HCT116 (cell line): ENCODE data around the gene IL19.
"Not testable (repeated sequence)": the region's sequence is repeated elsewhere in the genome, so short reads cannot be mapped to it uniquely, and the experiment has no call there.

ENCODE experiments used
- CTCF ChIP-seq, 3 experiments: fragments of 200-600 bp in 1 of 3; sonication (generic) in 1 of 3; IDR thresholded peaks in 2 of 3; conservative IDR thresholded peaks in 1 of 3; 2 replicates each; pipeline ENCODE4 v1.5.1; 2012 to 2017; ENCODE audit warnings: low read depth in 2 of 3, low read length in 2 of 3, antibody characterized with exemption in 1 of 3, borderline replicate concordance in 1 of 3, control low read depth in 1 of 3, mild to moderate bottlenecking in 1 of 3, mixed read lengths in 1 of 3, mixed run types in 1 of 3, moderate library complexity in 1 of 3; ENCODE audit not compliant: insufficient read depth in 1 of 3
- JUND ChIP-seq: IDR thresholded peaks from 2 replicates; pipeline ENCODE4 v1.6.1; 2012
- MAX ChIP-seq: IDR thresholded peaks from 2 replicates; pipeline ENCODE4 v1.6.1; 2012
- POLR2A ChIP-seq: IDR thresholded peaks from 2 replicates; pipeline ENCODE4 v1.7.0; 2011; ENCODE audit warnings: borderline replicate concordance; ENCODE audit not compliant: insufficient read depth, insufficient read length; ENCODE audit errors: extremely low read depth
- POLR2AphosphoS5 ChIP-seq: IDR thresholded peaks from 2 replicates; pipeline ENCODE4 v1.6.1; 2011; ENCODE audit warnings: mild to moderate bottlenecking, low read depth, low read length, moderate library complexity
- REST ChIP-seq: IDR thresholded peaks from 2 replicates; pipeline ENCODE4 v1.6.1; 2012; ENCODE audit warnings: low read depth
- ZFX ChIP-seq: fragments of 450-650 bp; IDR thresholded peaks from 2 replicates; pipeline ENCODE4 v1.6.1; 2017

- TF ChIP-seq CTCF (IDR thresholded peaks at IDR 0.05 in 2 of 3, conservative IDR thresholded peaks at IDR 0.05 in 1 of 3; ENCODE audit: borderline replicate concordance in 1 of 3, insufficient read depth in 1 of 3, low read depth in 2 of 3, low read length in 2 of 3); JUND; MAX; POLR2A; REST; ZFX; POLR2AphosphoS5: not testable (repeated sequence)
Measured at GRCh38 chr1:206852662-206853061, 82.1 kb downstream of the IL19 start.
